Measurements from ENCODE around the gene SMARCA1. TPM values are rescaled to one million over a fixed set of nuclear protein-coding genes. Genes with fewer than 3 reads are reported as not detected.

The SMARCA1 gene
- total RNA-seq, 2 donors from 2014 or later = 0.53 TPM; not detected in 1

- no peaks in the 10 kb centered on the region for H3K36me3 Mint-ChIP-seq (ENCODE audit: low read depth)
- H3K27me3 Mint-ChIP-seq = peaks cover 9% of the 10 kb centered on the region
- no peak overlapping the region for H3K27ac Mint-ChIP-seq
- no peaks in the 10 kb centered on the region for H3K9me3 Mint-ChIP-seq
- ATAC-seq (replicated peaks) = no peak
- no peak overlapping the region for H3K4me3 Mint-ChIP-seq
- H3K4me1 Mint-ChIP-seq = no peaks in the 10 kb centered on the region
Measured at GRCh38 chrX:129512409-129512808, 10.9 kb downstream of the SMARCA1 start.

- Mint-ChIP-seq H3K9me3 (no peaks in the 10 kb centered on the region), H3K27ac (no peak overlapping the region), H3K36me3 (ENCODE audit: low read depth) (no peaks in the 10 kb centered on the region), H3K27me3 (peaks cover 9% of the 10 kb centered on the region), H3K4me3 (no peak overlapping the region), H3K4me1 (no peaks in the 10 kb centered on the region)
- no peak for ATAC-seq (replicated peaks)
Measured at GRCh38 chrX:129511689-129512088, 11.6 kb downstream of the SMARCA1 start.

GRCh38 chrX:129510331-129510730, 13.0 kb downstream of the SMARCA1 start:
- Mint-ChIP-seq H3K36me3 (ENCODE audit: low read depth) (no peaks in the 10 kb centered on the region), H3K9me3 (no peaks in the 10 kb centered on the region), H3K27me3 (peaks cover 4% of the 10 kb centered on the region), H3K4me1 (no peaks in the 10 kb centered on the region), H3K4me3 (no peak overlapping the region), H3K27ac (no peak overlapping the region)
- ATAC-seq (replicated peaks) = no peak

GRCh38 chrX:129497146-129497843, 26.0 kb downstream of the SMARCA1 start:
- no peaks in the 10 kb centered on the region for H3K9me3 Mint-ChIP-seq
- H3K27me3 Mint-ChIP-seq = no peaks in the 10 kb centered on the region
- no peak overlapping the region for H3K27ac Mint-ChIP-seq
- H3K4me1 Mint-ChIP-seq = no peaks in the 10 kb centered on the region
- no peak overlapping the region for H3K4me3 Mint-ChIP-seq
- no peaks in the 10 kb centered on the region for H3K36me3 Mint-ChIP-seq (ENCODE audit: low read depth)
- ATAC-seq (replicated peaks) = no peak

GRCh38 chrX:129496625-129497024, 26.7 kb downstream of the SMARCA1 start:
- Mint-ChIP-seq H3K27ac (no peak overlapping the region), H3K36me3 (ENCODE audit: low read depth) (no peaks in the 10 kb centered on the region), H3K4me1 (no peaks in the 10 kb centered on the region), H3K27me3 (no peaks in the 10 kb centered on the region), H3K9me3 (no peaks in the 10 kb centered on the region), H3K4me3 (no peak overlapping the region)
- ATAC-seq (replicated peaks) = no peak

DNA sequence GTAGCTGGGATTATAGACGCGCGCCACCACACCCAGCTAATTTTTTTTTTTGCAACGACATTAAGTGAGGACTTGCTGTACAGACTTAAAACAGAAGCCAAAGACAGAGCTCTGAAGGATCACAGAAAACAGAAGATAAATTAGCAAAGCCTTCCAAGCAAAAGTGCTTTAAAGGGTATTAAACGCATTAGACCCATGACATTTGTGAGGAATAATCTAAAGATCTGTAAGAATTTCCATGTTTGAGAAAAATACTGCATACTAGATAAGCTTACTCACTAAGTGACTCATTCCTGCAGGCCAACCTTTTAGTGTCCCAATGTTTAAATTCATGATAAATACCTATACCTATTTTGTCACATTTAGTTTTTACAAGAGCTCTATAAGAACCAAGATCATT, 27.4 kb downstream of the SMARCA1 start:
- no peaks in the 10 kb centered on the region for H3K36me3 Mint-ChIP-seq (ENCODE audit: low read depth)
- H3K4me1 Mint-ChIP-seq = no peaks in the 10 kb centered on the region
- no peak overlapping the region for H3K27ac Mint-ChIP-seq
- no peaks in the 10 kb centered on the region for H3K9me3 Mint-ChIP-seq
- H3K27me3 Mint-ChIP-seq = no peaks in the 10 kb centered on the region
- no peak overlapping the region for H3K4me3 Mint-ChIP-seq
- no peak for ATAC-seq (replicated peaks)

GRCh38 chrX:129494887-129495286, 28.4 kb downstream of the SMARCA1 start:
- Mint-ChIP-seq H3K4me1 (no peaks in the 10 kb centered on the region), H3K27me3 (no peaks in the 10 kb centered on the region), H3K36me3 (ENCODE audit: low read depth) (no peaks in the 10 kb centered on the region), H3K4me3 (no peak overlapping the region), H3K27ac (no peak overlapping the region), H3K9me3 (no peaks in the 10 kb centered on the region)
- no peak for ATAC-seq (replicated peaks)

GRCh38 chrX:129493643-129494042, 29.6 kb downstream of the SMARCA1 start:
- H3K27me3 Mint-ChIP-seq = no peaks in the 10 kb centered on the region
- no peak for ATAC-seq (replicated peaks)

GRCh38 chrX:129490330-129490729, 33.0 kb downstream of the SMARCA1 start:
- H3K4me1 Mint-ChIP-seq = no peaks in the 10 kb centered on the region
- no peaks in the 10 kb centered on the region for H3K36me3 Mint-ChIP-seq (ENCODE audit: low read depth)
- no peak for ATAC-seq (replicated peaks)
- no peaks in the 10 kb centered on the region for H3K9me3 Mint-ChIP-seq
- H3K4me3 Mint-ChIP-seq = no peak overlapping the region
- no peaks in the 10 kb centered on the region for H3K27me3 Mint-ChIP-seq
- H3K27ac Mint-ChIP-seq = no peak overlapping the region

More at GRCh38 chrX:129493643-129494042, 29.6 kb downstream of the SMARCA1 start:
- Mint-ChIP-seq H3K9me3 (no peaks in the 10 kb centered on the region), H3K36me3 (ENCODE audit: low read depth) (no peaks in the 10 kb centered on the region), H3K4me3 (no peak overlapping the region), H3K27ac (no peak overlapping the region), H3K4me1 (no peaks in the 10 kb centered on the region)

- H3K36me3 Mint-ChIP-seq (ENCODE audit: low read depth) = no peaks in the 10 kb centered on the region
- no peaks in the 10 kb centered on the region for H3K27me3 Mint-ChIP-seq
- no peak overlapping the region for H3K27ac Mint-ChIP-seq
- no peaks in the 10 kb centered on the region for H3K9me3 Mint-ChIP-seq
- H3K4me3 Mint-ChIP-seq = no peak overlapping the region
- H3K4me1 Mint-ChIP-seq = no peaks in the 10 kb centered on the region
- no peak for ATAC-seq (replicated peaks)
Measured at GRCh38 chrX:129488359-129488758, 34.9 kb downstream of the SMARCA1 start.

- H3K4me3 Mint-ChIP-seq = no peak overlapping the region
- H3K27me3 Mint-ChIP-seq = no peaks in the 10 kb centered on the region
- ATAC-seq (replicated peaks) = no peak
- no peak overlapping the region for H3K27ac Mint-ChIP-seq
- H3K9me3 Mint-ChIP-seq = no peaks in the 10 kb centered on the region
- H3K36me3 Mint-ChIP-seq (ENCODE audit: low read depth) = no peaks in the 10 kb centered on the region
- H3K4me1 Mint-ChIP-seq = no peaks in the 10 kb centered on the region
Measured at GRCh38 chrX:129480889-129481288, 42.4 kb downstream of the SMARCA1 start.

GRCh38 chrX:129478516-129478915, 44.8 kb downstream of the SMARCA1 start:
- Mint-ChIP-seq H3K27me3 (no peaks in the 10 kb centered on the region), H3K4me3 (no peak overlapping the region)

DNA sequence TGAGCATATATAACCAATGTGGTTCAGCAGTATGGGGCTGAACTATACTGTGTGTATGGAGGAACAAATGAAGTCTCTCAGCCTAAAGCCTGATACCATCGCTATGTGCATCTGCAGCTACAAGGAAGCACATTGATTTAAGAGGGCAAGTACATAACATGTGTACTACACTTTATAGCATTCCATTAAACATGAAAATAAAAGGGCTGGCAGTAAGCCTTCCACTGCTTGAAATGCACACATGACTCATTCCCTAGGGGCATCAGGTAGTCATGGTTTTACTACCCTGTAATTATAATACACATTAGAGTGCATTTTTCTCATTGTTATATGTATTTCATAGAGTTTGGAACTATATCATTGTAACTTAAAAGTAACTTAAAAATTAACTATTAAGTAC, 51.2 kb downstream of the SMARCA1 start:
- Mint-ChIP-seq H3K27ac (no peak overlapping the region), H3K27me3 (no peaks in the 10 kb centered on the region), H3K9me3 (no peaks in the 10 kb centered on the region), H3K4me1 (no peaks in the 10 kb centered on the region), H3K4me3 (no peak overlapping the region), H3K36me3 (ENCODE audit: low read depth) (no peaks in the 10 kb centered on the region)
- ATAC-seq (replicated peaks) = no peak

More at GRCh38 chrX:129478516-129478915, 44.8 kb downstream of the SMARCA1 start:
- Mint-ChIP-seq H3K36me3 (ENCODE audit: low read depth) (no peaks in the 10 kb centered on the region), H3K27ac (no peak overlapping the region), H3K4me1 (no peaks in the 10 kb centered on the region), H3K9me3 (no peaks in the 10 kb centered on the region)
- no peak for ATAC-seq (replicated peaks)

GRCh38 chrX:129462707-129463106, 60.6 kb downstream of the SMARCA1 start:
- H3K4me1 Mint-ChIP-seq = no peaks in the 10 kb centered on the region
- ATAC-seq (replicated peaks) = no peak

GRCh38 chrX:129461801-129462456, 61.4 kb downstream of the SMARCA1 start:
- no peak for ATAC-seq (replicated peaks)
- Mint-ChIP-seq H3K36me3 (ENCODE audit: low read depth) (no peaks in the 10 kb centered on the region), H3K4me1 (no peaks in the 10 kb centered on the region), H3K4me3 (no peak overlapping the region), H3K9me3 (no peaks in the 10 kb centered on the region), H3K27ac (no peak overlapping the region), H3K27me3 (peaks cover 4% of the 10 kb centered on the region)

More at GRCh38 chrX:129462707-129463106, 60.6 kb downstream of the SMARCA1 start:
- H3K27ac Mint-ChIP-seq = no peak overlapping the region
- no peaks in the 10 kb centered on the region for H3K9me3 Mint-ChIP-seq
- H3K4me3 Mint-ChIP-seq = no peak overlapping the region
- peaks cover 4% of the 10 kb centered on the region for H3K27me3 Mint-ChIP-seq
- H3K36me3 Mint-ChIP-seq (ENCODE audit: low read depth) = no peaks in the 10 kb centered on the region
